GM10266 (cell line): ENCODE data around the gene SIPA1L2.

Source experiments
- DNase-seq: peaks from one replicate; pipeline ENCODE4 v3.0.0; 2012; ENCODE audit errors: extremely low spot score
- CTCF ChIP-seq: IDR thresholded peaks from 2 replicates; pipeline ENCODE4 v1.5.1; 2012; ENCODE audit warnings: mild to moderate bottlenecking, low read depth; ENCODE audit not compliant: control insufficient read depth, insufficient read depth; ENCODE audit errors: missing control alignments

The SIPA1L2 gene

GRCh38 chr1:232602622-232603021 lies 27.3 kb downstream of the SIPA1L2 start:
- no peak for TF ChIP-seq CTCF
- DNase-seq, result no peak

GRCh38 chr1:232600424-232601258 lies 29.3 kb downstream of the SIPA1L2 start:
- no peak for TF ChIP-seq CTCF
- DNase-seq, result no peak

GRCh38 chr1:232599178-232600041 lies 30.5 kb downstream of the SIPA1L2 start:
- no peak for DNase-seq
- no peak for TF ChIP-seq CTCF

- no peak for DNase-seq
- TF ChIP-seq CTCF, result no peak
Measured at GRCh38 chr1:232598837-232599177, 31.1 kb downstream of the SIPA1L2 start.

GRCh38 chr1:232598133-232598532 lies 31.8 kb downstream of the SIPA1L2 start:
- no peak for TF ChIP-seq CTCF
- no peak for DNase-seq

- TF ChIP-seq CTCF, result no peak
- no peak for DNase-seq
Measured at GRCh38 chr1:232597721-232598120, 32.2 kb downstream of the SIPA1L2 start.
